Loucy (cell line): ENCODE data around the gene THAP10.

Source experiments
- EZH2phosphoT487 ChIP-seq: fragments of 200-600 bp; IDR thresholded peaks from 2 replicates; pipeline ENCODE4 v1.6.1; 2018; ENCODE audit warnings: antibody characterized with exemption, mild to moderate bottlenecking, moderate library complexity, borderline replicate concordance
- TF ChIP-seq, protein P1 (sequence below): fragments of 200-600 bp; sonication (generic); conservative IDR thresholded peaks from 2 replicates; pipeline ENCODE4 v1.5.1; 2014; ENCODE audit warnings: mild to moderate bottlenecking, antibody characterized with exemption, low read length

DNA sequence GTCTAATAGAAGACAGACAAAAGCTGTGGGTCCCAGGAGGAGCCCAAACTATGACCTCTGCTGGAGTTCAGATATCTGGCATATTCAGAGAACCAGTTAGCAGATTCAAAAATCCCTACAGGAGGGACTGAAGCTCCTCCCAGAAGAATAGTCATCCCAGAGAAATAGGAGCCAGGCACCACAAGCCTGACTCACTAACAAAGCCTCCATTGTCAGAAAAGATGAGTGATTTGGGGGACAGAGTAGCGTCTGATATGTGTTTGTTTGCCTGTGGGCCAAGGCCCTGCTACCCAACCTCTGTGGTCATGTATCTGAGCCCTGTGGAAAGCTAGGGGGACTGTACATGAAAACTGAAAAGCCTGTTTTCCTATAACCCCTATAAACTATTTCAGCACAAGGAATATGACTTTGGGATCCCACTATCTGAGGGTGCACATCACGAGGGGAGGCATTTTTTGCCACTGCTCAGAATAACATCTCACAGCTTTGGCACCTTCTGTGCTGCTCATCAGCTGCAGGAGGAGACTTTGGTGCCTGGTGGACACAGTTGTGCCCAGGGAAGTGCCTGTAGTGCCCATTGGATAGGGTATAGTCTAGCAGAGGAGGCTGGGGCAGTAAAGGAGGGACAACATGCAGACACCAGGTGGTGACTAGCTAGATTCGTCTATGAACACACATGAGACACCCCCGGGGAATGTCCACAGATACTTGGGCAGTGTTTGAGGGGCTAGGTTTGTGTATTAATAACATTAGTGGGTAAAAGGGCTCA, 28.6 kb downstream of the THAP10 start:
- no peak for TF ChIP-seq EZH2phosphoT487
- TF ChIP-seq, protein P1, sequence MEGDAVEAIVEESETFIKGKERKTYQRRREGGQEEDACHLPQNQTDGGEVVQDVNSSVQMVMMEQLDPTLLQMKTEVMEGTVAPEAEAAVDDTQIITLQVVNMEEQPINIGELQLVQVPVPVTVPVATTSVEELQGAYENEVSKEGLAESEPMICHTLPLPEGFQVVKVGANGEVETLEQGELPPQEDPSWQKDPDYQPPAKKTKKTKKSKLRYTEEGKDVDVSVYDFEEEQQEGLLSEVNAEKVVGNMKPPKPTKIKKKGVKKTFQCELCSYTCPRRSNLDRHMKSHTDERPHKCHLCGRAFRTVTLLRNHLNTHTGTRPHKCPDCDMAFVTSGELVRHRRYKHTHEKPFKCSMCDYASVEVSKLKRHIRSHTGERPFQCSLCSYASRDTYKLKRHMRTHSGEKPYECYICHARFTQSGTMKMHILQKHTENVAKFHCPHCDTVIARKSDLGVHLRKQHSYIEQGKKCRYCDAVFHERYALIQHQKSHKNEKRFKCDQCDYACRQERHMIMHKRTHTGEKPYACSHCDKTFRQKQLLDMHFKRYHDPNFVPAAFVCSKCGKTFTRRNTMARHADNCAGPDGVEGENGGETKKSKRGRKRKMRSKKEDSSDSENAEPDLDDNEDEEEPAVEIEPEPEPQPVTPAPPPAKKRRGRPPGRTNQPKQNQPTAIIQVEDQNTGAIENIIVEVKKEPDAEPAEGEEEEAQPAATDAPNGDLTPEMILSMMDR: no peak
